ENCODE measurements around the gene CTNNA3.

The CTNNA3 gene

DNA sequence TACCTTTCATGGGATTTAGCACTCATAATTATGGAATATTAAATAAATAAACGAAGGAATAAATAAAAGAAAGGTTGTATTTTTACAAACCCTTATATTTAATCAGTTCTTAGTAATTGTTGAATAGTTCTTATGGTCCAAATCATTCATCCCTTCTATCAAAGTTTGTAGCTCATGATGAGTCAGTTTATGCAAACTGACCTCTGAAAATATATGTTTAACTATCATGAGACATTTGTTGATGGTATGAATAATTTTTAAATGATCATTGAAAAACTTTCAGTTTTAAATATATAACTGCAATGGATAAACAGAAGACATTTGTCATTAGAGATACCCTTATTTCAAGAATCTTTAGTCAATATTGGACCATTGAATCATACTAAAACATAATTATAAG lies 1181.3 kb downstream of the CTNNA3 start:
- H3K27ac ChIP-seq (ENCODE audit: low read depth, low read length) = no peak overlapping the region
- H3K4me1 ChIP-seq (ENCODE audit: control insufficient read depth in 1 of 2, insufficient read depth in 2 of 2, low read length in 2 of 2) = no peaks in the 10 kb centered on the region
- H3K9ac ChIP-seq (ENCODE audit: low read depth in 1 of 2, low read length in 2 of 2) = no peak overlapping the region
- H3K27me3 ChIP-seq (ENCODE audit: control insufficient read depth in 1 of 2, insufficient read depth in 2 of 2, low read length in 2 of 2) = no peaks in the 10 kb centered on the region
- H3K4me3 ChIP-seq (ENCODE audit: low read depth in 1 of 2, low read length in 2 of 2) = no peak overlapping the region
- peaks cover 0 to 2% of the 10 kb centered on the region in 2 donors for H3K9me3 ChIP-seq (ENCODE audit: control insufficient read depth in 1 of 2, low read length in 2 of 2)
- H3K36me3 ChIP-seq (ENCODE audit: control insufficient read depth in 1 of 2, insufficient read depth in 2 of 2, low read length in 2 of 2) = no peaks in the 10 kb centered on the region

DNA sequence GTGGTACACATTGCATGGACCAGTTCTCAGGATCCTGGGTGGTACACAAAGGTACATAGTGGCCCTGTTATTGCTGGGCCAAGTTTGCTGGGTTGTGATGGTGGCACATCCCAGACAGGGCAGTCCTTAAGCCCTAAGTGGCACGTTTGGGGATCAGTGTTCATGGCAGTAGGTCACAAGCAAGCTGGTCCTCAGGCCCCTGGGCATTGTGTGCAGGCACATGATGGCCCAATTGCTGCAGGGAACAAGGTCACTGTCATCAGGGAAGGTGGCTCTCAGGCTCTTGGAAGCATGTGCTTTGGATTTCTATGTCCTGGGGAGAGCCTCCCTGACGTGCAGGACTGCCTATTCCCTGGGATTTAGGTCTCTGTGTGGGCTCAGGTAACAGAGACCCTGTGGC lies 1182.5 kb downstream of the CTNNA3 start:
- Histone ChIP-seq H3K9ac (ENCODE audit: low read depth in 1 of 2, low read length in 2 of 2) (no peak overlapping the region), H3K4me1 (ENCODE audit: control insufficient read depth in 1 of 2, insufficient read depth in 2 of 2, low read length in 2 of 2) (no peaks in the 10 kb centered on the region), H3K27me3 (ENCODE audit: control insufficient read depth in 1 of 2, insufficient read depth in 2 of 2, low read length in 2 of 2) (no peaks in the 10 kb centered on the region), H3K27ac (ENCODE audit: low read depth, low read length) (no peak overlapping the region), H3K36me3 (ENCODE audit: control insufficient read depth in 1 of 2, insufficient read depth in 2 of 2, low read length in 2 of 2) (no peaks in the 10 kb centered on the region), H3K9me3 (ENCODE audit: control insufficient read depth in 1 of 2, low read length in 2 of 2) (peaks cover 0 to 2% of the 10 kb centered on the region in 2 donors), H3K4me3 (ENCODE audit: low read depth in 1 of 2, low read length in 2 of 2) (no peak overlapping the region)

DNA sequence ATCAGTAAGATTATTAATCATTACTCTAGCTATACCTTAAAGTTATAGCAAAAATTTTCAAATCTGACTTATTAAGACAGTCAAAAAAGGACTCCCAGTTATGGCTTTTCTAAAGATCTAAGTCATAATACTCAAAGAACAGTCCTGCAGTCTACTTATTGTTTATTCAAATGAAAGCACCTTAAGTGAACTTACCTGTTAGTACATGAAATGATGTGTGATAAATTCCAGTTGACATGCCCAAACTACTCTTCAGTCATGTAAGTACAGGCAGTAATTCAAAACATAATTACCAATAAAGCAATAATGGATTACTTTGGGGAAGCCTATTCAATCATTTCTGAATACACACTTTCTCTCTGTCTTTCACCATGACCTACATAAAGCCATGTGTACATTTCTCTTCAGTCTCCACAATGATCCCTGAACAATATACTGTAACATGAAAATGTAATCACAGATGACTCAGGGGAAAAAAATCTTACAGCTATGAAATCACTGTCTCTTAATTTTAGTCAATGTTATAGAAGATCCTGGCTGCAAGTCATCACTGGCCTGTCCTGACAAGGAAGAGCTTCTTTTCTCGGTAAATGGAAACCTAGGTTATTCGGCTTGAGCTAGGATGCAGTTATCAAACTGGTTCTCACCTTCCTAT lies 1190.9 kb downstream of the CTNNA3 start:
- no peak overlapping the region for H3K27ac ChIP-seq (ENCODE audit: low read depth, low read length)
- no peaks in the 10 kb centered on the region for H3K36me3 ChIP-seq (ENCODE audit: control insufficient read depth in 1 of 2, insufficient read depth in 2 of 2, low read length in 2 of 2)
- no peaks in the 10 kb centered on the region for H3K9me3 ChIP-seq (ENCODE audit: control insufficient read depth in 1 of 2, low read length in 2 of 2)
- H3K4me1 ChIP-seq (ENCODE audit: control insufficient read depth in 1 of 2, insufficient read depth in 2 of 2, low read length in 2 of 2) = no peaks in the 10 kb centered on the region
- no peak overlapping the region for H3K9ac ChIP-seq (ENCODE audit: low read depth in 1 of 2, low read length in 2 of 2)
- H3K4me3 ChIP-seq (ENCODE audit: low read depth in 1 of 2, low read length in 2 of 2) = no peak overlapping the region
- no peaks in the 10 kb centered on the region for H3K27me3 ChIP-seq (ENCODE audit: control insufficient read depth in 1 of 2, insufficient read depth in 2 of 2, low read length in 2 of 2)

DNA sequence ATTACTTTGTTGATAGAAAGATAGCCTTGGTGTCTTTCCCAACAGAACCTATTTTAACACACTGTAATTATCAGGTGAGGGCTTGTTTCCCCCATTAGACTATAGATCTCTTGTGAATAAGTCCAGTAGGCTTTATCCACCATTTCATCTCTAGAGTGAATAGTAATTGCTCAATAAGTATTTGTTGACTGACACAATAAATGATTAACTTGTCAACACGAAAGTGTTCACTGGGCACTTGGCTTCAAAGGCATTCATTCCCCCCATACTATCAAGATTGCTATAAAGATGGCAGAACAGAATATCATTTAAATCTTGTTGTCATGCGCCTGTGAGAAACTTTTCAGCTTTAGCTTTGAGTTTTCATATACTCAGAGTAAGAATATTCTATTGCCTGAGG lies 1194.6 kb downstream of the CTNNA3 start:
- Histone ChIP-seq H3K27me3 (ENCODE audit: control insufficient read depth in 1 of 2, insufficient read depth in 2 of 2, low read length in 2 of 2) (no peaks in the 10 kb centered on the region), H3K27ac (ENCODE audit: low read depth, low read length) (no peak overlapping the region), H3K9ac (ENCODE audit: low read depth in 1 of 2, low read length in 2 of 2) (no peak overlapping the region), H3K4me1 (ENCODE audit: control insufficient read depth in 1 of 2, insufficient read depth in 2 of 2, low read length in 2 of 2) (no peaks in the 10 kb centered on the region), H3K36me3 (ENCODE audit: control insufficient read depth in 1 of 2, insufficient read depth in 2 of 2, low read length in 2 of 2) (no peaks in the 10 kb centered on the region), H3K9me3 (ENCODE audit: control insufficient read depth in 1 of 2, low read length in 2 of 2) (no peaks in the 10 kb centered on the region), H3K4me3 (ENCODE audit: low read depth in 1 of 2, low read length in 2 of 2) (no peak overlapping the region)

DNA sequence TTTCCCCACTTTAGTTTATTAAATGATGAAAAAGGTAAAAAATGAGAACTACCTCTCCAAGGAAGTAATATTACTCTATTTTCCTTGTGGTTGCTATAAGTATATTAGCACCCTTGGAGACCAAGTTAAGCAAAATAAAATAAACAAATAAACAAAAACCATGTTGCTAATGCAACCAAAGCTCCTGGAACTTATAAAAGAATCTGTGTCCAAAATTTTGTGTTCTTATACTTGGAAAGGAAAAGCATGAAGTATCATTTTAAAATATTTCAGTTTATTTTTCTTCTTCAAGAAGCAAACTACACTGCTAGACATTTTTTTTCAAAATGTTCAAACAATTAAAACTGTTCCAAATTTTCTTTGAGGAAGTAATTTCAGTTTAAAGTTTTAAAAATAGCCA lies 1212.0 kb downstream of the CTNNA3 start:
- H3K9ac ChIP-seq (ENCODE audit: low read depth in 1 of 2, low read length in 2 of 2) = no peak overlapping the region
- no peaks in the 10 kb centered on the region for H3K27me3 ChIP-seq (ENCODE audit: control insufficient read depth in 1 of 2, insufficient read depth in 2 of 2, low read length in 2 of 2)
- no peaks in the 10 kb centered on the region for H3K4me1 ChIP-seq (ENCODE audit: control insufficient read depth in 1 of 2, insufficient read depth in 2 of 2, low read length in 2 of 2)
- no peaks in the 10 kb centered on the region for H3K9me3 ChIP-seq (ENCODE audit: control insufficient read depth in 1 of 2, low read length in 2 of 2)
- H3K36me3 ChIP-seq (ENCODE audit: control insufficient read depth in 1 of 2, insufficient read depth in 2 of 2, low read length in 2 of 2) = no peaks in the 10 kb centered on the region
- H3K27ac ChIP-seq (ENCODE audit: low read depth, low read length) = no peak overlapping the region
- no peak overlapping the region for H3K4me3 ChIP-seq (ENCODE audit: low read depth in 1 of 2, low read length in 2 of 2)

DNA sequence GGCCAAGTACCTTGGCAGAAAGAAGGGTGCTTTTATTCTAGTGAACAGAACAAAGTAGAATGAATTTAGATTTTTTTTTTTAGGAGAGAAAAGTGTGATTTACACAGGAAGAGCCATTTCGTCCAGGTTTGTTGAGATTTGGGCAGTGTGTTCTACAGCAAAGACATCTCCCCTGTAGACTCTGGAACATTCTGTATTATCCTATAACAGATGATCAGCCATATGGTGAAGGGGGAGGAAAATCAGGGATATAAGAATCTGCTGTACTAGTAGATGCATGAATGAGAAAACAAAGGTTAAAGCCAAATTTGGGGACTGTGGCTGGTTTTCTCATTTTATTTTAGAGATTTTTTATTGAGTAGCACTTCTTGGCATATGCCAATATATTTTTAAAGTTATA lies 1223.8 kb downstream of the CTNNA3 start:
- H3K27me3 ChIP-seq (ENCODE audit: control insufficient read depth in 1 of 2, insufficient read depth in 2 of 2, low read length in 2 of 2) = no peaks in the 10 kb centered on the region
- H3K9me3 ChIP-seq (ENCODE audit: control insufficient read depth in 1 of 2, low read length in 2 of 2) = no peaks in the 10 kb centered on the region
- no peaks in the 10 kb centered on the region for H3K4me1 ChIP-seq (ENCODE audit: control insufficient read depth in 1 of 2, insufficient read depth in 2 of 2, low read length in 2 of 2)
- H3K9ac ChIP-seq (ENCODE audit: low read depth in 1 of 2, low read length in 2 of 2) = no peak overlapping the region
- no peaks in the 10 kb centered on the region for H3K36me3 ChIP-seq (ENCODE audit: control insufficient read depth in 1 of 2, insufficient read depth in 2 of 2, low read length in 2 of 2)
- H3K4me3 ChIP-seq (ENCODE audit: low read depth in 1 of 2, low read length in 2 of 2) = no peak overlapping the region
- H3K27ac ChIP-seq (ENCODE audit: low read depth, low read length) = no peak overlapping the region

DNA sequence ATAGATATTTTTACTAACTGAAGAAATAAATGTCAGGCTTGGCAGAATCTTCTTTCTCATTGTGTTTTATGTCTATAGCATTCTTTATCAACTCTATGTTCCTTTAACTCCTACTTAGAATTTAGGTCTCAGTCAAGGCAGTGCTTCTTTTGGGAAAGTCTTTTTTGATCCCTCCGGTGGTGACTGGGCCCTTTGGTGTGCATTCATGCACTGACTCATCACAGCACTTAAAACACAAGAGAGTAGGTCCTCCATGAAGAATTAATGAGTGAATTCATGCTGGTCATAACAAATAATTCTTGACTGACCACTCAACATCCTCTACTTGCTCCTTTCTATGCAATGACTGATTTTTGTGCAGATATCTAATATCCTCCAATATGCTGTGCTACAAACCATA lies 1229.0 kb downstream of the CTNNA3 start:
- H3K36me3 ChIP-seq (ENCODE audit: control insufficient read depth in 1 of 2, insufficient read depth in 2 of 2, low read length in 2 of 2) = no peaks in the 10 kb centered on the region
- no peaks in the 10 kb centered on the region for H3K27me3 ChIP-seq (ENCODE audit: control insufficient read depth in 1 of 2, insufficient read depth in 2 of 2, low read length in 2 of 2)
- H3K4me1 ChIP-seq (ENCODE audit: control insufficient read depth in 1 of 2, insufficient read depth in 2 of 2, low read length in 2 of 2) = no peaks in the 10 kb centered on the region
- H3K9me3 ChIP-seq (ENCODE audit: control insufficient read depth in 1 of 2, low read length in 2 of 2) = no peaks in the 10 kb centered on the region
- H3K9ac ChIP-seq (ENCODE audit: low read depth in 1 of 2, low read length in 2 of 2) = no peak overlapping the region
- H3K4me3 ChIP-seq (ENCODE audit: low read depth in 1 of 2, low read length in 2 of 2) = no peak overlapping the region
- H3K27ac ChIP-seq (ENCODE audit: low read depth, low read length) = no peak overlapping the region

DNA sequence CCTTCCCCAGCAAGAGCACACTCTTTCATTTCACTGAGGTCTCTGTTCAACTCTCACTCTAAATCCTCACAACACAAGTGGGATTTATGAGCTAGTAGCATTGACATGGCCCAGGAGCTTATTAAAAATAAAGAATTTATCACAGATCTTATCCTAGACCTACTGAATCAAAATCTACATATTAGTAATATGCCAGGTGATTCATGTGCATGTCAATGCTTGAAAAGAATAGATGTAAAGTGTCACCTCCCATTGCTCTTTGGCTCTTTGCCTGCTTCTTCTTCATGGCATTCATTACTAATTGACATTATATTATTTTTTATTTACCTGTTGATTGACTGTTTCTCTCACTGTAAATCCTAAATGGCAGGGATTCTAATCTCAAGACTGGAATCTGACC lies 1229.4 kb downstream of the CTNNA3 start:
- Histone ChIP-seq H3K4me3 (ENCODE audit: low read depth in 1 of 2, low read length in 2 of 2) (no peak overlapping the region), H3K9ac (ENCODE audit: low read depth in 1 of 2, low read length in 2 of 2) (no peak overlapping the region), H3K27ac (ENCODE audit: low read depth, low read length) (no peak overlapping the region), H3K9me3 (ENCODE audit: control insufficient read depth in 1 of 2, low read length in 2 of 2) (no peaks in the 10 kb centered on the region), H3K27me3 (ENCODE audit: control insufficient read depth in 1 of 2, insufficient read depth in 2 of 2, low read length in 2 of 2) (no peaks in the 10 kb centered on the region), H3K4me1 (ENCODE audit: control insufficient read depth in 1 of 2, insufficient read depth in 2 of 2, low read length in 2 of 2) (no peaks in the 10 kb centered on the region), H3K36me3 (ENCODE audit: control insufficient read depth in 1 of 2, insufficient read depth in 2 of 2, low read length in 2 of 2) (no peaks in the 10 kb centered on the region)

DNA sequence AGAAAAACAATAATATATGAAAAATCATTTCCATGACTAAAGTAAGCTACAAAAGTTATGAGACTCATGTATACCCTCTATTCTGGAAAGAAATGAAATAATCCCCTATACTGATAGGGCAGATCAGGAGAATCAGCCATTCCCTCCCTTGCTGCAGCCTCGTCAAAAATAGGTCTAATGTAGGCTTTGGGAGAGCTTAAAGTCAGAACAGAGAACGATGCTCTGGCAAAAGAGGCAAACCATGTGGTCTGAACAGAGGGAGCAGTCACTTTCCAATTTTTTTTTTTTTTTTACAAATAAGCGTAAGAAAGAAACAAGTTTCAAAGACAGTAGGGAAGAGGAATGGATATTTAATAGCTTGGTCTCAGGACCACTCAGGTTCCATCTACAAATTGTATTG lies 1232.4 kb downstream of the CTNNA3 start:
- Histone ChIP-seq H3K27me3 (ENCODE audit: control insufficient read depth in 1 of 2, insufficient read depth in 2 of 2, low read length in 2 of 2) (no peaks in the 10 kb centered on the region), H3K9ac (ENCODE audit: low read depth in 1 of 2, low read length in 2 of 2) (no peak overlapping the region), H3K4me3 (ENCODE audit: low read depth in 1 of 2, low read length in 2 of 2) (no peak overlapping the region), H3K4me1 (ENCODE audit: control insufficient read depth in 1 of 2, insufficient read depth in 2 of 2, low read length in 2 of 2) (no peaks in the 10 kb centered on the region), H3K36me3 (ENCODE audit: control insufficient read depth in 1 of 2, insufficient read depth in 2 of 2, low read length in 2 of 2) (no peaks in the 10 kb centered on the region), H3K27ac (ENCODE audit: low read depth, low read length) (no peak overlapping the region), H3K9me3 (ENCODE audit: control insufficient read depth in 1 of 2, low read length in 2 of 2) (no peaks in the 10 kb centered on the region)

DNA sequence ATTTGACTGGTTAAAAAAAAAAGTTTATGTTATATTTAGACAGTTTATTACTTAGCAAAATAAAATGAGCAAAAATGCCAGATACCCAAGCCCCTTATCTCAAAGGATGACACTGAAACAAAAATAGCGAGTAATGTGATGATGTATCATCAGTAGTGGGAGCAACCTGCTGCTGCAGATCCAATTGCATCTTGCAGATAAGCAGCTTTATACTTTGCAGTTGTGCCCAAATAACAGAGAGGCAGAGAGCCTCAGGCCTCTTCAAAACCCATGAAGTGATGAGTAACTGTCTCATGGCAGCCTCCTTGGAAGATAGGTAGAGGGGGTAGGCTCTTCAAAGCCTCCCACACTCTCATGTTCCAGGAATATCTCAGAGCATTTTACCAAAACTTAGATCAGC lies 1238.4 kb downstream of the CTNNA3 start:
- no peak overlapping the region for H3K27ac ChIP-seq (ENCODE audit: low read depth, low read length)
- no peaks in the 10 kb centered on the region for H3K4me1 ChIP-seq (ENCODE audit: control insufficient read depth in 1 of 2, insufficient read depth in 2 of 2, low read length in 2 of 2)

DNA sequence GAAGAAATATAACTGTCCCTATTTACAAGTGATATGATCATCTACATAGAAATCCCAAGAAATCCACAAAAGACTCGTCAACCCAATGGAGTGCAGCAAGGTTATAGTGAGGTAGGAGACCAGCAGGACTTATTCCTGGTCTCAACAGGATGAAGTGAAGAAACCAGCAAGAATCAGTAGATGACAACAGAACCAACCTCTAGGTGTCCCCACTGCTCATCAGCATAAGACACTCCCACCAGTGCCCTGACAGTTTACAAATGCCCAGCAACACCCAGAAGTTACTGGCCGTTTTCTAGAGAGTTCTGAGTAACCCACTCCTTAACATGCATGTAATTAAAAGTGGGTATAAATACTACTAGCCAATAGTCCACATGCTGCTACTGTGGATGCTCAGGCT lies 1240.7 kb downstream of the CTNNA3 start:
- Histone ChIP-seq H3K27ac (ENCODE audit: low read depth, low read length) (no peak overlapping the region), H3K9ac (ENCODE audit: low read depth in 1 of 2, low read length in 2 of 2) (no peak overlapping the region), H3K27me3 (ENCODE audit: control insufficient read depth in 1 of 2, insufficient read depth in 2 of 2, low read length in 2 of 2) (no peaks in the 10 kb centered on the region), H3K9me3 (ENCODE audit: control insufficient read depth in 1 of 2, low read length in 2 of 2) (no peaks in the 10 kb centered on the region), H3K4me3 (ENCODE audit: low read depth in 1 of 2, low read length in 2 of 2) (no peak overlapping the region), H3K4me1 (ENCODE audit: control insufficient read depth in 1 of 2, insufficient read depth in 2 of 2, low read length in 2 of 2) (no peaks in the 10 kb centered on the region), H3K36me3 (ENCODE audit: control insufficient read depth in 1 of 2, insufficient read depth in 2 of 2, low read length in 2 of 2) (no peaks in the 10 kb centered on the region)

More for the DNA sequence above, 1238.4 kb downstream of the CTNNA3 start:
- no peak overlapping the region for H3K9ac ChIP-seq (ENCODE audit: low read depth in 1 of 2, low read length in 2 of 2)
- no peaks in the 10 kb centered on the region for H3K27me3 ChIP-seq (ENCODE audit: control insufficient read depth in 1 of 2, insufficient read depth in 2 of 2, low read length in 2 of 2)
- H3K36me3 ChIP-seq (ENCODE audit: control insufficient read depth in 1 of 2, insufficient read depth in 2 of 2, low read length in 2 of 2) = no peaks in the 10 kb centered on the region
- H3K4me3 ChIP-seq (ENCODE audit: low read depth in 1 of 2, low read length in 2 of 2) = no peak overlapping the region
- H3K9me3 ChIP-seq (ENCODE audit: control insufficient read depth in 1 of 2, low read length in 2 of 2) = no peaks in the 10 kb centered on the region

Data from duodenal mucosa (tissue), 2 donors.